Tracheal epithelial cell (primary cell): ENCODE data around the gene ACTR1B. TPM values are rescaled to one million over a fixed set of nuclear protein-coding genes. Genes with fewer than 3 reads are reported as not detected.

Experiments used
- total RNA-seq: library from RNA; depleted of rRNA; stranded (reverse); fragments of >200 nt; gene quantifications from 2 replicates; pipeline ENCODE4 v1.2.1, GENCODE V29; 2014

Gene ACTR1B
- total RNA-seq: 40.7 and 70.1 TPM in 2 replicates

GRCh38 chr2:97663962-97664635, at the start of gene ACTR1B:
TSS of gene ACTR1B (minus strand) at chr2:97664044. CDS start at chr2:97663890, 154 bp downstream.

GRCh38 chr2:97669448-97669847, 5.6 kb upstream of the ACTR1B start, which contains the start of gene C2orf92:
TSS of gene C2orf92 (plus strand) at chr2:97669713. CDS start at chr2:97669789, 76 bp downstream.

GRCh38 chr2:97645695-97646629, 17.9 kb downstream of the ACTR1B start, which contains the start of gene COX5B:
TSS of gene COX5B (plus strand) at chr2:97646062. CDS start at chr2:97646087, 25 bp downstream.

Other genes starting within 250 kb of the ACTR1B start
- 6.5 and 6.8 TPM in 2 replicates for gene ANKRD36B, start 74.2 kb downstream of the ACTR1B start, total RNA-seq
- 373 and 381 TPM in 2 replicates for gene COX5B, start 18.0 kb downstream of the ACTR1B start, total RNA-seq
- gene C2orf92, start 5.7 kb upstream of the ACTR1B start, total RNA-seq: 0.24 and 1.1 TPM in 2 replicates
- gene ZAP70, start 49.5 kb upstream of the ACTR1B start, total RNA-seq: not detected in 2 replicates